Stimulated activated naive CD8-positive, alpha-beta T cell treated with anti-CD3 and anti-CD28 coated beads, Interleukin-15, Interleukin-2, amounts not matched to agents 100 ng/mL and 50 ng/mL, for 24 hours (primary cell): Measurements from ENCODE around the gene CASKIN2.

Experiments
- H3K27ac Mint-ChIP-seq: one replicate; pipeline ENCODE4 v1.8.0; 2021; ENCODE audit warnings: mild to moderate bottlenecking, mixed read lengths
- H3K27me3 Mint-ChIP-seq: one replicate; pipeline ENCODE4 v1.8.0; 2021; ENCODE audit warnings: mixed read lengths
- H3K36me3 Mint-ChIP-seq: one replicate; pipeline ENCODE4 v1.8.0; 2021; ENCODE audit warnings: low read depth, mixed read lengths
- H3K4me1 Mint-ChIP-seq: one replicate; pipeline ENCODE4 v1.8.0; 2021; ENCODE audit warnings: low read depth, mixed read lengths
- H3K4me3 Mint-ChIP-seq: one replicate; pipeline ENCODE4 v1.8.0; 2021; ENCODE audit warnings: mild to moderate bottlenecking, mixed read lengths
- H3K9me3 Mint-ChIP-seq: one replicate; pipeline ENCODE4 v1.8.0; 2021; ENCODE audit warnings: mixed read lengths

Gene CASKIN2

GRCh38 chr17:75552425-75553294 lies 37.3 kb upstream of the CASKIN2 start:
- Mint-ChIP-seq H3K27ac (no peak overlapping the region), H3K36me3 (no peaks in the 10 kb centered on the region), H3K9me3 (no peaks in the 10 kb centered on the region), H3K27me3 (no peaks in the 10 kb centered on the region), H3K4me1 (no peaks in the 10 kb centered on the region), H3K4me3 (no peak overlapping the region)

GRCh38 chr17:75551266-75551665 lies 35.9 kb upstream of the CASKIN2 start:
- H3K27ac Mint-ChIP-seq, result no peak overlapping the region
- no peaks in the 10 kb centered on the region for H3K4me1 Mint-ChIP-seq
- no peak overlapping the region for H3K4me3 Mint-ChIP-seq
- no peaks in the 10 kb centered on the region for H3K27me3 Mint-ChIP-seq
- no peaks in the 10 kb centered on the region for H3K9me3 Mint-ChIP-seq
- H3K36me3 Mint-ChIP-seq, result no peaks in the 10 kb centered on the region

GRCh38 chr17:75550139-75550465 lies 34.8 kb upstream of the CASKIN2 start:
- Mint-ChIP-seq H3K27me3 (no peaks in the 10 kb centered on the region), H3K4me1 (no peaks in the 10 kb centered on the region), H3K9me3 (no peaks in the 10 kb centered on the region), H3K36me3 (no peaks in the 10 kb centered on the region), H3K27ac (no peak overlapping the region), H3K4me3 (no peak overlapping the region)

- H3K4me1 Mint-ChIP-seq, result no peaks in the 10 kb centered on the region
- no peaks in the 10 kb centered on the region for H3K27me3 Mint-ChIP-seq
- H3K36me3 Mint-ChIP-seq, result no peaks in the 10 kb centered on the region
- H3K9me3 Mint-ChIP-seq, result no peaks in the 10 kb centered on the region
- H3K4me3 Mint-ChIP-seq, result no peak overlapping the region
- H3K27ac Mint-ChIP-seq, result no peak overlapping the region
Measured at GRCh38 chr17:75549246-75550138, 34.2 kb upstream of the CASKIN2 start.

GRCh38 chr17:75548813-75549212 lies 33.5 kb upstream of the CASKIN2 start:
- no peak overlapping the region for H3K4me3 Mint-ChIP-seq
- H3K27ac Mint-ChIP-seq, result no peak overlapping the region
- no peaks in the 10 kb centered on the region for H3K4me1 Mint-ChIP-seq

GRCh38 chr17:75547091-75547490 lies 31.8 kb upstream of the CASKIN2 start:
- H3K27ac Mint-ChIP-seq, result no peak overlapping the region
- H3K4me1 Mint-ChIP-seq, result no peaks in the 10 kb centered on the region
- H3K4me3 Mint-ChIP-seq, result no peak overlapping the region
- no peaks in the 10 kb centered on the region for H3K36me3 Mint-ChIP-seq
- H3K9me3 Mint-ChIP-seq, result no peaks in the 10 kb centered on the region
- no peaks in the 10 kb centered on the region for H3K27me3 Mint-ChIP-seq

More at GRCh38 chr17:75548813-75549212, 33.5 kb upstream of the CASKIN2 start:
- Mint-ChIP-seq H3K9me3 (no peaks in the 10 kb centered on the region), H3K36me3 (no peaks in the 10 kb centered on the region), H3K27me3 (no peaks in the 10 kb centered on the region)

GRCh38 chr17:75546181-75546580 lies 30.8 kb upstream of the CASKIN2 start:
- H3K9me3 Mint-ChIP-seq, result no peaks in the 10 kb centered on the region
- H3K27ac Mint-ChIP-seq, result no peak overlapping the region
- no peak overlapping the region for H3K4me3 Mint-ChIP-seq
- no peaks in the 10 kb centered on the region for H3K4me1 Mint-ChIP-seq
- H3K36me3 Mint-ChIP-seq, result no peaks in the 10 kb centered on the region
- H3K27me3 Mint-ChIP-seq, result no peaks in the 10 kb centered on the region

- Mint-ChIP-seq H3K27ac (no peak overlapping the region), H3K36me3 (no peaks in the 10 kb centered on the region), H3K4me3 (no peak overlapping the region), H3K9me3 (no peaks in the 10 kb centered on the region), H3K4me1 (no peaks in the 10 kb centered on the region), H3K27me3 (no peaks in the 10 kb centered on the region)
Measured at GRCh38 chr17:75544250-75544649, 28.9 kb upstream of the CASKIN2 start.

GRCh38 chr17:75542728-75543336 lies 27.5 kb upstream of the CASKIN2 start:
- no peaks in the 10 kb centered on the region for H3K4me1 Mint-ChIP-seq
- no peak overlapping the region for H3K4me3 Mint-ChIP-seq
- no peak overlapping the region for H3K27ac Mint-ChIP-seq

GRCh38 chr17:75542229-75542628 lies 26.9 kb upstream of the CASKIN2 start:
- Mint-ChIP-seq H3K36me3 (no peaks in the 10 kb centered on the region), H3K27ac (no peak overlapping the region), H3K4me1 (no peaks in the 10 kb centered on the region), H3K4me3 (no peak overlapping the region), H3K27me3 (no peaks in the 10 kb centered on the region), H3K9me3 (no peaks in the 10 kb centered on the region)

More at GRCh38 chr17:75542728-75543336, 27.5 kb upstream of the CASKIN2 start:
- Mint-ChIP-seq H3K27me3 (no peaks in the 10 kb centered on the region), H3K36me3 (no peaks in the 10 kb centered on the region), H3K9me3 (no peaks in the 10 kb centered on the region)

GRCh38 chr17:75540923-75541503 lies 25.7 kb upstream of the CASKIN2 start:
- H3K27me3 Mint-ChIP-seq, result no peaks in the 10 kb centered on the region
- no peaks in the 10 kb centered on the region for H3K36me3 Mint-ChIP-seq
- H3K4me3 Mint-ChIP-seq, result no peak overlapping the region
- H3K9me3 Mint-ChIP-seq, result no peaks in the 10 kb centered on the region
- no peak overlapping the region for H3K27ac Mint-ChIP-seq
- H3K4me1 Mint-ChIP-seq, result no peaks in the 10 kb centered on the region

GRCh38 chr17:75539967-75540729 lies 24.8 kb upstream of the CASKIN2 start:
- peaks cover 8% of the 10 kb centered on the region for H3K4me1 Mint-ChIP-seq
- H3K27ac Mint-ChIP-seq, result no peak overlapping the region
- no peaks in the 10 kb centered on the region for H3K27me3 Mint-ChIP-seq
- no peaks in the 10 kb centered on the region for H3K9me3 Mint-ChIP-seq
- H3K36me3 Mint-ChIP-seq, result no peaks in the 10 kb centered on the region
- no peak overlapping the region for H3K4me3 Mint-ChIP-seq

- Mint-ChIP-seq H3K36me3 (no peaks in the 10 kb centered on the region), H3K27me3 (no peaks in the 10 kb centered on the region), H3K4me1 (peaks cover 21% of the 10 kb centered on the region), H3K27ac (no peak overlapping the region), H3K4me3 (no peak overlapping the region), H3K9me3 (no peaks in the 10 kb centered on the region)
Measured at GRCh38 chr17:75536366-75536765, 21.0 kb upstream of the CASKIN2 start.

GRCh38 chr17:75535871-75536270 lies 20.5 kb upstream of the CASKIN2 start:
- Mint-ChIP-seq H3K36me3 (no peaks in the 10 kb centered on the region), H3K4me1 (peaks cover 21% of the 10 kb centered on the region), H3K9me3 (no peaks in the 10 kb centered on the region), H3K27me3 (no peaks in the 10 kb centered on the region), H3K4me3 (peak overlapping the region; percentile 5), H3K27ac (peak overlapping the region; percentile 72)
